AG04450 (cell line): ENCODE measurements around the gene MYO5C. TPM values are rescaled to one million over a fixed set of nuclear protein-coding genes. Genes with fewer than 3 reads are reported as not detected.

Experiments
- CTCF ChIA-PET: fragments of 300-600, 350-600 bp; formaldehyde crosslinking; extraction: SDS; loops from one replicate; lab custom pipeline; 2022; ENCODE audit warnings: antibody characterized with exemption, inconsistent platforms; lab: Charles Lee
- POLR2A ChIA-PET: fragments of 350-600 bp; formaldehyde crosslinking; extraction: SDS; loops from one replicate; lab custom pipeline; 2021; ENCODE audit warnings: antibody characterized with exemption, inconsistent platforms; lab: Yijun Ruan, JAX
- DNase-seq: peaks from one replicate; pipeline ENCODE4 v3.0.0-alpha.2; 2011; ENCODE audit warnings: low read depth, low spot score
- H3K27ac ChIP-seq: one replicate; pipeline ENCODE4 v1.5.1; 2012; ENCODE audit warnings: low read depth, low read length, control low read depth
- H3K27me3 ChIP-seq: one replicate; pipeline ENCODE4 v1.6.0; 2012; ENCODE audit warnings: low read length; ENCODE audit not compliant: control insufficient read depth, insufficient read depth
- H3K4me3 ChIP-seq: 2 replicates; pipeline ENCODE4 v1.5.1; 2011; ENCODE audit warnings: mild to moderate bottlenecking, low read depth, low read length, control low read depth
- H3K9me3 ChIP-seq: 2 replicates; pipeline ENCODE4 v1.5.1; 2012; ENCODE audit warnings: low read length; ENCODE audit not compliant: control insufficient read depth, insufficient read depth
- CTCF ChIP-seq: IDR thresholded peaks from 2 replicates; pipeline ENCODE4 v1.5.1; 2011; ENCODE audit warnings: low read depth, low read length, control low read depth, inconsistent platforms
- polyA plus RNA-seq: library from polyadenylated mRNA; depleted of rRNA; stranded (reverse); fragments of >200 nt; gene quantifications from 2 replicates; pipeline ENCODE4 v1.2.3, GENCODE V29; 2011

Gene MYO5C
- polyA plus RNA-seq, 1 experiment: 0.24 TPM

GRCh38 chr15:52236013-52236412, 59.6 kb downstream of the MYO5C start:
- ChIA-PET POLR2A (no interaction called here), CTCF (interaction anchor here (1.2 kb wide), 1 partner anchor 28 kb away, joined by 6 read pairs; no protein-coding TSS in a partner anchor)
- DNase-seq: no peak
- peaks cover 15% of the 10 kb centered on the region for H3K27me3 ChIP-seq
- no peak for TF ChIP-seq CTCF
- no peak overlapping the region for H3K4me3 ChIP-seq
- H3K9me3 ChIP-seq: no peaks in the 10 kb centered on the region; the same call in 1 of the 2 replicates
- no peak overlapping the region for H3K27ac ChIP-seq

GRCh38 chr15:52234596-52235541, 60.7 kb downstream of the MYO5C start:
- POLR2A ChIA-PET: no interaction called here
- no peaks in the 10 kb centered on the region; the same call in 1 of the 2 replicates for H3K9me3 ChIP-seq
- CTCF ChIA-PET: interaction anchor here (0.5 to 1.2 kb wide), 2 partner anchors 27 to 280 kb away, joined by 3 to 6 read pairs; no protein-coding TSS in a partner anchor
- H3K27me3 ChIP-seq: peaks cover 15% of the 10 kb centered on the region
- no peak overlapping the region for H3K4me3 ChIP-seq
- no peak overlapping the region for H3K27ac ChIP-seq
- TF ChIP-seq CTCF: no peak
- DNase-seq: no peak

GRCh38 chr15:52233405-52233804, 62.2 kb downstream of the MYO5C start:
- Histone ChIP-seq H3K27me3 (peaks cover 12% of the 10 kb centered on the region), H3K9me3 (no peaks in the 10 kb centered on the region; the same call in 1 of the 2 replicates), H3K27ac (no peak overlapping the region), H3K4me3 (no peak overlapping the region)
- POLR2A ChIA-PET: no interaction called here
- DNase-seq: no peak
- no peak for TF ChIP-seq CTCF
- CTCF ChIA-PET: interaction anchor here (0.7 to 1.4 kb wide), 4 partner anchors 9 to 60 kb away, joined by 3 to 5 read pairs (median 4); no protein-coding TSS in a partner anchor

GRCh38 chr15:52232327-52232726, 63.3 kb downstream of the MYO5C start:
- H3K9me3 ChIP-seq: no peaks in the 10 kb centered on the region; the same call in 1 of the 2 replicates
- ChIA-PET CTCF (interaction anchor here (0.6 to 1.4 kb wide), 5 partner anchors 18 to 110 kb away, joined by 3 to 5 read pairs (median 3); no protein-coding TSS in a partner anchor), POLR2A (no interaction called here)
- H3K4me3 ChIP-seq: no peak overlapping the region
- H3K27ac ChIP-seq: no peak overlapping the region
- H3K27me3 ChIP-seq: peaks cover 11% of the 10 kb centered on the region
- TF ChIP-seq CTCF: no peak
- DNase-seq: no peak
